Prostate gland (tissue), 2 donors: ENCODE measurements around the gene PCA3. TPM values are rescaled to one million over a fixed set of nuclear protein-coding genes. Genes with fewer than 3 reads are reported as not detected.
"Not testable (repeated sequence)": the region's sequence is repeated elsewhere in the genome, so short reads cannot be mapped to it uniquely, and the experiment has no call there.

Source experiments
- DNase-seq: peaks from one replicate; pipeline ENCODE4 v3.0.0-alpha.2; 2019; ENCODE audit warnings: low spot score
- H3K27ac ChIP-seq, 2 donors: fragments of 200-600 bp; sonication (generic); 2 replicates each; pipeline ENCODE4 v1.5.1; 2017 to 2019
- H3K27me3 ChIP-seq: fragments of 200-600 bp; sonication (generic); replicated peaks from 2 replicates; pipeline ENCODE4 v1.5.1; 2019; ENCODE audit not compliant: insufficient read depth
- H3K36me3 ChIP-seq, 2 donors: fragments of 200-600 bp; sonication (generic); 1 replicate in 1 of 2; 2 replicates in 1 of 2; pipeline versions ENCODE4 v1.5.1 to v1.8.1; 2017 to 2019
- H3K4me1 ChIP-seq: fragments of 200-600 bp; sonication (generic); replicated peaks from 2 replicates; pipeline ENCODE4 v1.5.1; 2019
- H3K4me3 ChIP-seq, 2 donors: fragments of 200-600 bp; sonication (generic); 2 replicates each; pipeline ENCODE4 v1.5.1; 2017 to 2019
- H3K9me3 ChIP-seq: fragments of 200-600 bp; sonication (generic); 2 replicates; pipeline ENCODE4 v1.5.1; 2017
- POLR2A ChIP-seq: fragments of 450-650 bp; IDR thresholded peaks from one replicate; pipeline ENCODE4 v1.6.1; 2016; ENCODE audit warnings: antibody characterized with exemption, mild to moderate bottlenecking
- POLR2AphosphoS5 ChIP-seq: sonication (generic); formaldehyde crosslinking; IDR thresholded peaks from one replicate; pipeline ENCODE4 v1.6.1; 2017; ENCODE audit warnings: antibody characterized with exemption
- WGBS: methylation state at CpG from one replicate; pipeline ENCODE4 v1.1.5; 2018; 5-methylcytosine and 5-hydroxymethylcytosine counted together
- intact Hi-C: fragments of 100-400 bp; cut with DNase I; formaldehyde crosslinking; loops from one replicate; pipeline ENCODE4 v1.14.2; 2022
- total RNA-seq, 2 donors: library from RNA; depleted of rRNA; stranded (reverse); fragments of >200 nt; gene quantifications; one replicate each; pipeline ENCODE4 v1.1.0, GENCODE V29; 2016
- TF ChIP-seq, protein P1 (sequence below), 4 experiments: fragments of 200-600 bp in 2 of 4; fragments of 450-650 bp in 2 of 4; sonication (generic) in 2 of 4; IDR thresholded peaks; 1 replicate in 3 of 4; 2 replicates in 1 of 4; pipeline ENCODE4 v1.5.1; 2016 to 2019; ENCODE audit warnings: antibody characterized with exemption in 4 of 4, mild to moderate bottlenecking in 2 of 4, moderate library complexity in 2 of 4

Gene PCA3
- total RNA-seq, 2 donors from 2014 or later, result 0.14 TPM; not detected in 1

DNA sequence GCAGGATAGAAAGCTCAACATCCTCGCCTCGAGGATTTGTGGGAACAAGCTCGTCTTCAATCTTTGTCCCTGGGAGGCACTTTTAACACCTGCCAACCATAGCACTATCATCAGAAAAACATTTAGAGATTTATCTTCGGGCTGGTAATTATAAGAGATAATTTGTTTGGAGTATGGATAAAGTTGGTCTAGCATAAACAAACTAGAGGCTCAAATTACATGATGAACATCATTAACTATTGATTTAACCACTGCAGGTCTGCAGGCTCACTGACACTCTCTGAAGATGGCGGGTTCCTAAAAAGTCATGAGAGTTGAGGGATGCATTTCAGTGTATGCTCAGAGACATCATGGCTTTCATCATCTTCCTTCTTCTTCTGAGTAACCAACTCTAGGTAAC, 25.8 kb upstream of the PCA3 start:
- WGBS, result 69% methylated on average over 5 of the region's 5 CpGs
- TF ChIP-seq, protein P1, sequence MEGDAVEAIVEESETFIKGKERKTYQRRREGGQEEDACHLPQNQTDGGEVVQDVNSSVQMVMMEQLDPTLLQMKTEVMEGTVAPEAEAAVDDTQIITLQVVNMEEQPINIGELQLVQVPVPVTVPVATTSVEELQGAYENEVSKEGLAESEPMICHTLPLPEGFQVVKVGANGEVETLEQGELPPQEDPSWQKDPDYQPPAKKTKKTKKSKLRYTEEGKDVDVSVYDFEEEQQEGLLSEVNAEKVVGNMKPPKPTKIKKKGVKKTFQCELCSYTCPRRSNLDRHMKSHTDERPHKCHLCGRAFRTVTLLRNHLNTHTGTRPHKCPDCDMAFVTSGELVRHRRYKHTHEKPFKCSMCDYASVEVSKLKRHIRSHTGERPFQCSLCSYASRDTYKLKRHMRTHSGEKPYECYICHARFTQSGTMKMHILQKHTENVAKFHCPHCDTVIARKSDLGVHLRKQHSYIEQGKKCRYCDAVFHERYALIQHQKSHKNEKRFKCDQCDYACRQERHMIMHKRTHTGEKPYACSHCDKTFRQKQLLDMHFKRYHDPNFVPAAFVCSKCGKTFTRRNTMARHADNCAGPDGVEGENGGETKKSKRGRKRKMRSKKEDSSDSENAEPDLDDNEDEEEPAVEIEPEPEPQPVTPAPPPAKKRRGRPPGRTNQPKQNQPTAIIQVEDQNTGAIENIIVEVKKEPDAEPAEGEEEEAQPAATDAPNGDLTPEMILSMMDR (IDR thresholded peaks at IDR 0.05), result no peak
- no peak for TF ChIP-seq POLR2A
- TF ChIP-seq POLR2AphosphoS5, result no peak
- Histone ChIP-seq H3K27me3 (no peaks in the 10 kb centered on the region), H3K4me3 (no peak overlapping the region), H3K9me3 (no peaks in the 10 kb centered on the region), H3K36me3 (no peaks in the 10 kb centered on the region), H3K4me1 (no peaks in the 10 kb centered on the region), H3K27ac (no peak overlapping the region)
- DNase-seq, result no peak
- intact Hi-C loops, result no loop called here

DNA sequence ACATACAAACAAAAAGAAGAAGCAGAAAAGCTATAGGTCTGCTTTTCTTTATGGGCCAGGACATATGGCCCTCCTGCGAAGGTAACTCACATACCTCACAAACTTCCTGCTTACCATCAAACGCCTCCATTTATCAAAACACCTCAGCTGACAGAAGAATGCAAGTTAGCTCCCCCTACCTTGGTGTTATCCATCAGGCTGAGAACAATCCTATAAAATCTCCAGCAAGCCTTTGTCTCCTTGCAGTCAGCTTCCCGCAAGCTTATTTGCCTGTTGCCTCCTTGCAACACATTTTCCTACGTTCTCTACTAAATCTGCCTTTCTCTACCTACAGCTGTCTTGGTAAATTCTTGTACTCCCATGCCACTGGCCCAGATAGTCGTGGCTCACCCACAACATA, 22.7 kb upstream of the PCA3 start:
- Histone ChIP-seq H3K4me1 (no peaks in the 10 kb centered on the region), H3K36me3 (no peaks in the 10 kb centered on the region), H3K9me3 (no peaks in the 10 kb centered on the region), H3K27ac (no peak overlapping the region), H3K27me3 (no peaks in the 10 kb centered on the region), H3K4me3 (no peak overlapping the region)
- TF ChIP-seq POLR2A (no peak), POLR2AphosphoS5 (no peak)
- TF ChIP-seq, protein P1 (IDR thresholded peaks at IDR 0.05), result no peak
- intact Hi-C loops, result no loop called here
- 57% methylated on average over 5 of the region's 5 CpGs for WGBS
- no peak for DNase-seq

DNA sequence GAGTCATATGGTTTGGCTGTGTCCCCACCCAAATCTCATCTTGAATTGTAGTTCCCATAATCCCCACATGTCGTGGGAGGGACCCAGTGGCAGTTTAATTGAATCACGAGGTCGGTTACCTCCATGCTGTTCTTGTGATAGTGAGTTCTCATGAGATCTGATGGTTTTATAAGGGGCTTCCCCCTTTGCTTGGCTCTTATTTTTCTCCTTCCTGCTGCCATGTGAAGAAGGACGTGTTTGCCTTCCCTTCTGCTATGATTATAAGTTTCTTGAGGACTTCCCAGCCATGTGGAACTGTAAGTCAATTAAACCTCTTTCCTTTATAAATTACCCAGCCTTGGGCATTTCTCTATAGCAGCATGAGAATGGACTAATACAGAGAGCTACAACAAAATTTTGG, 21.3 kb upstream of the PCA3 start:
- DNase-seq, H3K4me1 ChIP-seq, H3K4me3 ChIP-seq, H3K9me3 ChIP-seq, H3K27me3 ChIP-seq, intact Hi-C loops, H3K36me3 ChIP-seq, H3K27ac ChIP-seq: not testable (repeated sequence)
- WGBS, result 88% methylated on average over 4 of the region's 4 CpGs

DNA sequence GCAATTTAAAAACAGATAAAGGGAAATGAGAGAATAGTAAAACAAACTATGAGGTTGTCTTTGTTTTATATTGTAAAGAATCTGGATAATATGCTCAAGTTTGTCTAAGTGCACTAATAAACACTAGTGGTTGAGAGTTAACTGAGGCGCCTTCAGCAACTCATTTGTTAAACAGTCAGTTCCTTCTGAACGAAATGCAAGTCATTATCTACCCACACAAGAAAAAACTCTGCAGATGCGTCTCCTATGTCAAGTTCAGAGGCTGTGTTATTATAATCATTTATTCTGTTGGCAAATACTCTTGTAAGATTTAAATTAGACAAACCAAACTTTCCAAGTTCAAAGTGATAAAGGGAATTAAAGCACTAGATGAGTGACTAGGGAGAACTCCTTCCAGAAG, 20.3 kb upstream of the PCA3 start:
- 50% methylated on average over 3 of the region's 3 CpGs for WGBS
- H3K36me3 ChIP-seq, result no peaks in the 10 kb centered on the region
- H3K4me1 ChIP-seq, result no peaks in the 10 kb centered on the region
- H3K9me3 ChIP-seq, result no peaks in the 10 kb centered on the region
- H3K27ac ChIP-seq, result no peak overlapping the region
- DNase-seq, result no peak
- intact Hi-C loops, result no loop called here
- H3K27me3 ChIP-seq, result no peaks in the 10 kb centered on the region
- TF ChIP-seq, protein P1 (IDR thresholded peaks at IDR 0.05), result no peak
- no peak for TF ChIP-seq POLR2AphosphoS5
- no peak for TF ChIP-seq POLR2A
- H3K4me3 ChIP-seq, result no peak overlapping the region

DNA sequence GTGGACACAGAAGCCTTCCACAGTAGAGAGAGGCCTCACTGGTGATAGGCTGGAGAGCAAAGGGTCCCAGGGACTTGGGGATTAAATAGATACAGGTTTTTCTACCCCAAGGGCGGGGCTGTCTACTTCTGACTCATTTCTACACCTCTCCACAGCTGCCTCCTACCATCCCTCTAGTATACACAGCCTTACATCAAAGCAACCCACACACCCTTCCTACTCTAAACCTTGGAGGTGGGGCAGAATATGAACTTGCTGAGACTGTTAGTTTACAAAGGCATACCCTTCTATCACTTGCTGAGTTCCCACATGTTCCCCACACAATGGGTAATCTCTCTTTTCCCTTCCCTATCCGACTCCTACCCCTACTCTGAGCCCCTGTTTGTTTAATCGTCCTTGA, 19.9 kb upstream of the PCA3 start:
- H3K27ac ChIP-seq, result no peak overlapping the region
- no peak for TF ChIP-seq POLR2A
- TF ChIP-seq POLR2AphosphoS5, result no peak
- TF ChIP-seq, protein P1 (IDR thresholded peaks at IDR 0.05), result no peak
- H3K4me3 ChIP-seq, result no peak overlapping the region
- H3K4me1 ChIP-seq, result no peaks in the 10 kb centered on the region
- DNase-seq, result no peak
- no peaks in the 10 kb centered on the region for H3K9me3 ChIP-seq
- intact Hi-C loops, result no loop called here
- H3K36me3 ChIP-seq, result no peaks in the 10 kb centered on the region
- H3K27me3 ChIP-seq, result no peaks in the 10 kb centered on the region
- WGBS, result 73% methylated on average over 3 of the region's 3 CpGs
